GM23248 (cell line): Measurements from ENCODE around the gene BAMBI. TPM values are rescaled to one million over a fixed set of nuclear protein-coding genes. Genes with fewer than 3 reads are reported as not detected.
A peak's percentile ranks its signal among the peaks of the same experiment; 100 is the strongest.

Source experiments
- DNase-seq: peaks from one replicate; pipeline ENCODE4 v3.0.0-alpha.2; 2015
- H2AFZ ChIP-seq: fragments of 200-600 bp; sonication (generic); 2 replicates; pipeline ENCODE4 v1.6.1; 2016; ENCODE audit warnings: antibody characterized with exemption
- H3F3A ChIP-seq: fragments of 200-600 bp; sonication (generic); 2 replicates; pipeline ENCODE4 v1.6.1; 2016; ENCODE audit warnings: mild to moderate bottlenecking, antibody characterized with exemption, mixed run types; ENCODE audit not compliant: insufficient read depth
- H3K27ac ChIP-seq: fragments of 200-600 bp; sonication (generic); 2 replicates; pipeline ENCODE4 v1.5.1; 2016; ENCODE audit warnings: mild to moderate bottlenecking
- H3K27me3 ChIP-seq: fragments of 200-600 bp; sonication (generic); replicated peaks from 2 replicates; pipeline ENCODE4 v1.6.1; 2016; ENCODE audit warnings: mild to moderate bottlenecking; ENCODE audit not compliant: insufficient read depth
- H3K36me3 ChIP-seq: fragments of 200-600 bp; sonication (generic); 2 replicates; pipeline ENCODE4 v1.6.1; 2016; ENCODE audit warnings: low read depth, mild to moderate bottlenecking
- H3K4me1 ChIP-seq: fragments of 200-600 bp; sonication (generic); 2 replicates; pipeline ENCODE4 v1.6.1; 2016; ENCODE audit warnings: mild to moderate bottlenecking; ENCODE audit not compliant: insufficient read depth
- H3K4me2 ChIP-seq: fragments of 200-600 bp; sonication (generic); one replicate; pipeline ENCODE4 v1.6.1; 2016; ENCODE audit warnings: mild to moderate bottlenecking; ENCODE audit not compliant: unreplicated experiment
- H3K4me3 ChIP-seq: fragments of 200-600 bp; sonication (generic); 2 replicates; pipeline ENCODE4 v1.5.1; 2016; ENCODE audit warnings: mild to moderate bottlenecking
- H3K79me2 ChIP-seq: fragments of 200-600 bp; sonication (generic); 2 replicates; pipeline ENCODE4 v1.6.1; 2016; ENCODE audit warnings: mild to moderate bottlenecking; ENCODE audit not compliant: insufficient read depth
- H3K9ac ChIP-seq: fragments of 200-600 bp; sonication (generic); 2 replicates; pipeline ENCODE4 v1.6.1; 2016; ENCODE audit warnings: mild to moderate bottlenecking
- H3K9me2 ChIP-seq: fragments of 200-600 bp; sonication (generic); 2 replicates; pipeline ENCODE4 v1.6.1; 2016; ENCODE audit warnings: mixed run types, mild to moderate bottlenecking, moderate library complexity; ENCODE audit not compliant: insufficient read depth
- H3K9me3 ChIP-seq: fragments of 200-600 bp; sonication (generic); one replicate; pipeline ENCODE4 v1.6.1; 2017; ENCODE audit warnings: low read depth
- H4K20me1 ChIP-seq: fragments of 200-600 bp; sonication (generic); 2 replicates; pipeline ENCODE4 v1.6.0; 2016; ENCODE audit not compliant: insufficient read depth
- EZH2 ChIP-seq: fragments of 200-600 bp; sonication (generic); IDR thresholded peaks from 2 replicates; pipeline ENCODE4 v1.6.1; 2018; ENCODE audit warnings: antibody characterized with exemption, mild to moderate bottlenecking; ENCODE audit not compliant: insufficient read depth, poor library complexity, severe bottlenecking
- EZH2phosphoT487 ChIP-seq: fragments of 200-600 bp; sonication (generic); IDR thresholded peaks from 2 replicates; pipeline ENCODE4 v1.6.1; 2018; ENCODE audit warnings: antibody characterized with exemption, moderate library complexity, mild to moderate bottlenecking, low read depth; ENCODE audit not compliant: insufficient read depth
- whole genome bisulfite sequencing, 2 experiments: methylation state at CpG; one replicate each; pipeline ENCODE4 v1.1.6; 2015 to 2017; ENCODE audit warnings: low lambda C conversion rate in 2 of 2, low coverage in 1 of 2; ENCODE audit errors: missing lambda C conversion rate in 2 of 2; 5-methylcytosine and 5-hydroxymethylcytosine counted together
- in situ Hi-C: fragments of 300-500 bp; cut with MboI; formaldehyde crosslinking; loops from 2 replicates; pipeline ENCODE4 v1.15.0; 2020
- polyA plus RNA-seq: library from polyadenylated mRNA; unstranded; fragments of >200 nt; fragmentation: Nextera tagmentation; extraction: Ambion mirVana; gene quantifications from 2 replicates; pipeline ENCODE4 v1.2.1, GENCODE V29; 2016
- total RNA-seq: library from RNA; depleted of rRNA; stranded (reverse); fragments of >200 nt; shearing (Covaris generic); gene quantifications from 2 replicates; pipeline ENCODE4 v1.2.3, GENCODE V29; 2014; rRNA removed

Gene BAMBI
- total RNA-seq (0.76 and 1.8 TPM in 2 replicates), polyA plus RNA-seq (0.85 and 0.95 TPM in 2 replicates)

- H3K4me1 ChIP-seq, result no peaks in the 10 kb centered on the region
- 1% methylated on average over 51 to 66 of the region's 120 CpGs for WGBS, 2 experiments
- H2AFZ ChIP-seq, result peak within 1 kb of the TSS; percentile 79
- DNase-seq, result peak; percentile 96
- no peaks in the 10 kb centered on the region for H3K79me2 ChIP-seq
- H3K9me2 ChIP-seq, result no peaks in the 10 kb centered on the region
- no peak within 1 kb of the TSS for H3K27ac ChIP-seq
- H3K9ac ChIP-seq, result peak within 1 kb of the TSS; percentile 43
- in situ Hi-C loops, result no loop called here
- H3K4me2 ChIP-seq, result peak within 1 kb of the TSS; percentile 77
- peaks cover 4% of the 10 kb centered on the region; the same call in 1 of the 2 replicates for H3F3A ChIP-seq
- H3K36me3 ChIP-seq, result no peaks in the 10 kb centered on the region
- no peak for TF ChIP-seq EZH2
- no peak for TF ChIP-seq EZH2phosphoT487
- H3K27me3 ChIP-seq, result peaks cover 55% of the 10 kb centered on the region
- H3K4me3 ChIP-seq, result peak within 1 kb of the TSS; percentile 73
- H4K20me1 ChIP-seq, result no peaks in the 10 kb centered on the region
- no peaks in the 10 kb centered on the region for H3K9me3 ChIP-seq
These were observed at the start of gene BAMBI for GRCh38 chr10:28676968-28677887. TSS of gene BAMBI (plus strand) at chr10:28677521. CDS start at chr10:28677898, 377 bp downstream.

- in situ Hi-C loops, result no loop called here
- H3K9me2 ChIP-seq, result no peaks in the 10 kb centered on the region
- H3K4me2 ChIP-seq, result peak overlapping the region; percentile 13
- no peaks in the 10 kb centered on the region for H4K20me1 ChIP-seq
- no peaks in the 10 kb centered on the region for H3K79me2 ChIP-seq
- H3K36me3 ChIP-seq, result no peaks in the 10 kb centered on the region
- no peak overlapping the region for H3K9ac ChIP-seq
- TF ChIP-seq EZH2, result no peak
- TF ChIP-seq EZH2phosphoT487, result no peak
- H3K9me3 ChIP-seq, result no peaks in the 10 kb centered on the region
- H3K27ac ChIP-seq, result no peak overlapping the region
- no peak overlapping the region for H3K4me3 ChIP-seq
- no peak overlapping the region for H2AFZ ChIP-seq
- 13 to 14% methylated on average over 15 of the region's 15 CpGs for WGBS, 2 experiments
- peak; percentile 84 for DNase-seq
- peaks cover 5% of the 10 kb centered on the region; the same call in 1 of the 2 replicates for H3K4me1 ChIP-seq
- peaks cover 23% of the 10 kb centered on the region for H3F3A ChIP-seq
- peaks cover 19% of the 10 kb centered on the region for H3K27me3 ChIP-seq
These were observed 49.0 kb upstream of the BAMBI start for GRCh38 chr10:28628184-28628893.

- Histone ChIP-seq H3K4me3 (no peak overlapping the region), H3K79me2 (no peaks in the 10 kb centered on the region), H3K27ac (no peak overlapping the region), H3K9me2 (no peaks in the 10 kb centered on the region), H3K4me2 (no peak overlapping the region), H4K20me1 (no peaks in the 10 kb centered on the region), H2AFZ (no peak overlapping the region), H3F3A (no peaks in the 10 kb centered on the region), H3K27me3 (peaks cover 19% of the 10 kb centered on the region), H3K4me1 (peaks cover 5% of the 10 kb centered on the region; the same call in 1 of the 2 replicates), H3K9me3 (no peaks in the 10 kb centered on the region), H3K9ac (no peak overlapping the region), H3K36me3 (no peaks in the 10 kb centered on the region)
- TF ChIP-seq EZH2 (no peak), EZH2phosphoT487 (no peak)
- WGBS, 2 experiments, result 59 to 60% methylated on average over 5 of the region's 5 CpGs
- in situ Hi-C loops, result no loop called here
- peak; percentile 31 for DNase-seq
These were observed 45.3 kb upstream of the BAMBI start for GRCh38 chr10:28631896-28632583.

GRCh38 chr10:28632584-28632945 lies 44.8 kb upstream of the BAMBI start:
- no peak overlapping the region for H3K9ac ChIP-seq
- H3K27me3 ChIP-seq, result peaks cover 19% of the 10 kb centered on the region
- no peak overlapping the region for H3K27ac ChIP-seq
- no peaks in the 10 kb centered on the region for H3K79me2 ChIP-seq
- H3K4me3 ChIP-seq, result no peak overlapping the region
- H3K9me2 ChIP-seq, result no peaks in the 10 kb centered on the region
- H3F3A ChIP-seq, result no peaks in the 10 kb centered on the region
- no peaks in the 10 kb centered on the region for H3K36me3 ChIP-seq
- TF ChIP-seq EZH2, result no peak
- TF ChIP-seq EZH2phosphoT487, result no peak
- no peak for DNase-seq
- no peaks in the 10 kb centered on the region for H4K20me1 ChIP-seq
- 18 to 51% methylated on average over 1 of the region's 1 CpG for WGBS, 2 experiments
- no peaks in the 10 kb centered on the region for H3K9me3 ChIP-seq
- H2AFZ ChIP-seq, result no peak overlapping the region
- H3K4me1 ChIP-seq, result peaks cover 5% of the 10 kb centered on the region; the same call in 1 of the 2 replicates
- in situ Hi-C loops, result no loop called here
- no peak overlapping the region for H3K4me2 ChIP-seq
